NCI-H146 (cell line): ENCODE data around the gene GPR65.

Experiments used
- DNase-seq: peaks from one replicate; lab custom pipeline; 2025; lab: John Stamatoyannopoulos, UW

GPR65 gene

GRCh38 chr14:88004506-88005036, 364 bp upstream of the GPR65 start:
- no peak for DNase-seq

- DNase-seq = no peak
These were observed 1.3 kb downstream of the GPR65 start for GRCh38 chr14:88005978-88006851.

GRCh38 chr14:88007608-88008007, 2.7 kb downstream of the GPR65 start:
- DNase-seq = no peak

- no peak for DNase-seq
These were observed 3.3 kb downstream of the GPR65 start for GRCh38 chr14:88008039-88008742.

- DNase-seq = no peak
These were observed 4.6 kb downstream of the GPR65 start for GRCh38 chr14:88009486-88009885.

GRCh38 chr14:88010331-88010730, 5.4 kb downstream of the GPR65 start:
- no peak for DNase-seq

GRCh38 chr14:88012495-88012894, 7.6 kb downstream of the GPR65 start:
- no peak for DNase-seq

- DNase-seq = peak; percentile 63
These were observed 8.9 kb downstream of the GPR65 start for GRCh38 chr14:88013750-88014349.

- DNase-seq = no peak
These were observed 11.8 kb downstream of the GPR65 start for GRCh38 chr14:88016768-88017167.

- no peak for DNase-seq
These were observed 12.6 kb downstream of the GPR65 start for GRCh38 chr14:88017535-88017934.

- peak; percentile 7 for DNase-seq
These were observed 18.8 kb downstream of the GPR65 start for GRCh38 chr14:88023658-88024187.

GRCh38 chr14:88024252-88025086, 19.5 kb downstream of the GPR65 start:
- peak; percentile 5 for DNase-seq

- no peak for DNase-seq
These were observed 20.4 kb downstream of the GPR65 start for GRCh38 chr14:88025313-88025712.

- no peak for DNase-seq
These were observed 22.0 kb downstream of the GPR65 start for GRCh38 chr14:88026890-88027289.

GRCh38 chr14:88029500-88029899, 24.6 kb downstream of the GPR65 start:
- no peak for DNase-seq

- no peak for DNase-seq
These were observed 25.1 kb downstream of the GPR65 start for GRCh38 chr14:88030079-88030478.

- no peak for DNase-seq
These were observed 26.0 kb downstream of the GPR65 start for GRCh38 chr14:88030892-88031291.

GRCh38 chr14:88032373-88032772, 27.4 kb downstream of the GPR65 start:
- DNase-seq = no peak

- DNase-seq = no peak
These were observed 29.1 kb downstream of the GPR65 start for GRCh38 chr14:88034076-88034475.

GRCh38 chr14:88036422-88036821, 31.5 kb downstream of the GPR65 start:
- no peak for DNase-seq

GRCh38 chr14:88037325-88037724, 32.4 kb downstream of the GPR65 start:
- no peak for DNase-seq
